Activated naive CD4-positive, alpha-beta T cell treated with anti-CD3 and anti-CD28 coated beads, Interleukin-2, amount 50 U/mL, for 72 hours (primary cell): Measurements from ENCODE around the gene PRTFDC1. TPM values are rescaled to one million over a fixed set of nuclear protein-coding genes. Genes with fewer than 3 reads are reported as not detected.

ENCODE experiments used
- ATAC-seq, 2 donors: fragments of 150-1000 bp; cut with Tn5 transposase; 2 replicates each; pipeline ENCODE4 v1.10.0; 2021; ENCODE audit warnings: mild to moderate bottlenecking in 2 of 2, moderate library complexity in 2 of 2
- DNase-seq, 2 donors: peaks; one replicate each; pipeline ENCODE4 v3.0.0; 2021 to 2022; ENCODE audit warnings: low spot score in 2 of 2
- H3K27ac Mint-ChIP-seq, 2 donors: one replicate each; pipeline ENCODE4 v1.8.0; 2022; ENCODE audit warnings: mild to moderate bottlenecking in 2 of 2, mixed read lengths in 2 of 2
- H3K36me3 Mint-ChIP-seq, 2 donors: one replicate each; pipeline ENCODE4 v1.8.0; 2022; ENCODE audit warnings: mixed read lengths in 2 of 2
- H3K9me3 Mint-ChIP-seq, 2 donors: one replicate each; pipeline ENCODE4 v1.8.0; 2022; ENCODE audit warnings: mixed read lengths in 2 of 2
- total RNA-seq, 2 donors: library from RNA; stranded (reverse); gene quantifications; one replicate each; pipeline ENCODE4 v1.2.3, GENCODE V29; 2022

Gene PRTFDC1
- total RNA-seq, 2 donors from 2014 or later: 0.70 to 1.1 TPM

DNA sequence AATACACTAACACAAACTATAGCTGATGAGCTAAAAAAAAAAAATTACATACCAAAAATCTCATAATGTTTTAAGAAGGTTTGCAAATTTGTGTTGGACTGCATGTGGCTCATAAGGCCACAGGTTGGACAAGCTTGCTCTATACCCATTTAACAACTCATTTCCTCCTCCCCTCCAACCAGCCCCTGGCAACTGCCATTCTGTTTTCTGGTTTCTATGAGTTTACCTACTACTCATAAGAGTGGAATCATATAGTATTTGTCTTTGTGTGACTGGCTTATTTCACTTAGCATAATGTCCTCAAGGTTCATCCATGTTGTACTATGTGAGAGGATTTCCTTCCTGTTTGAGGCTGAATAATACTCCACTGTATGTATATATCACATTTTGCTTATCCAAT, 128.3 kb downstream of the PRTFDC1 start:
- no peak overlapping the region for H3K27ac Mint-ChIP-seq
- peak; percentile 63 to 76 for ATAC-seq
- peaks cover 0 to 4% of the 10 kb centered on the region in 2 donors for H3K9me3 Mint-ChIP-seq
- H3K36me3 Mint-ChIP-seq: no peaks in the 10 kb centered on the region
- no peak for DNase-seq

DNA sequence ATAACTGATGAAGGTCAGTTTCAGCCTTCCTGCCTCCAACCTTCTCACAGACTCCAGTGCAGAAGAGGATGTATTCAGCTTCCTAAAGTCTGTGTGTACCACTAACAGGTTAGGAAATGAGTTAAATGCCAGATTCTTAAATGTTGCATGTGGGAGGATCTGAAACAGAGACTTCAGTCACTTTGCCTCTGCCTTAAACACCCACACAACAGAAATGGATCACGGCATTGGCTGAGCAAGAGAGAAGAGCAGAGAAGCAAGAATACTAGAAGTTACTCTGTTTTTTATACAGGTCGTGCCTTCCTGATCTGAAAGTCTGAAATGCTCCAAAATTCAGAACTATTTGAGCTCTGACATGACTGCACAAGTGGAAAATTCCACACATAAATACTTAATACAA, 129.8 kb downstream of the PRTFDC1 start:
- Mint-ChIP-seq H3K27ac (no peak overlapping the region), H3K36me3 (peaks cover 0 to under 1% of the 10 kb centered on the region in 2 donors), H3K9me3 (no peaks in the 10 kb centered on the region)
- DNase-seq (no peak), ATAC-seq (peak; percentile 74 to 75)

GRCh38 chr10:24821986-24822385, 130.4 kb downstream of the PRTFDC1 start:
- Mint-ChIP-seq H3K27ac (no peak overlapping the region), H3K36me3 (peaks cover 0 to 5% of the 10 kb centered on the region in 2 donors), H3K9me3 (no peaks in the 10 kb centered on the region)
- ATAC-seq: peak; percentile 70 to 81
- DNase-seq: no peak

- H3K27ac Mint-ChIP-seq: no peak overlapping the region
- H3K36me3 Mint-ChIP-seq: peaks cover 0 to 5% of the 10 kb centered on the region in 2 donors
- DNase-seq: no peak
- no peaks in the 10 kb centered on the region for H3K9me3 Mint-ChIP-seq
- no peak for ATAC-seq
Measured at GRCh38 chr10:24816868-24817396, 135.5 kb downstream of the PRTFDC1 start.

- Mint-ChIP-seq H3K36me3 (peaks cover 0 to 5% of the 10 kb centered on the region in 2 donors), H3K27ac (no peak overlapping the region), H3K9me3 (no peaks in the 10 kb centered on the region)
- DNase-seq (no peak), ATAC-seq (peak; percentile 60 to 82)
Measured at GRCh38 chr10:24814568-24815313, 137.7 kb downstream of the PRTFDC1 start.

GRCh38 chr10:24813856-24814255, 138.6 kb downstream of the PRTFDC1 start:
- no peak for ATAC-seq
- H3K27ac Mint-ChIP-seq: no peak overlapping the region
- H3K9me3 Mint-ChIP-seq: no peaks in the 10 kb centered on the region
- H3K36me3 Mint-ChIP-seq: peaks cover 0 to 5% of the 10 kb centered on the region in 2 donors
- no peak for DNase-seq

- Mint-ChIP-seq H3K36me3 (no peaks in the 10 kb centered on the region), H3K9me3 (no peaks in the 10 kb centered on the region), H3K27ac (no peak overlapping the region)
- ATAC-seq: no peak
- DNase-seq: no peak
Measured at GRCh38 chr10:24806262-24806661, 146.1 kb downstream of the PRTFDC1 start.

DNA sequence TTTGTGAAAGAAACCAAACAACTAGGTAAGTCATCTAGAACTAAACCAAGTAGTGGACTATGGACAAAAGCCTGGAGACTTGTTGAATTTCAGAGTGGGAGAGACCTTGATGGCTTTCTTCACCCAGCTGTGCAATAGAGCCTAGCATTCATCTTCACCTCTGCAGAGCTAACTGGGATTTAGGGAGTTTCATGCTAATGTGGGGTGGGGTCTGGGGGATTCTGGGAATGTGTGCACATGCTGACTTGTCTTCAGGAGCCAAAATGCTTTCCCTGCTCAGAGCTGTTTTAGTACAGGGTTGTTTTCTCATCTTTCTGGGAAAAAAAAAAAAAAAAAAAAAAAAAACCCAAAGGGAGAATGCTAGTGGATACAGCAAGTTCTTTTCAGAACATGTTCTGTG, 147.4 kb downstream of the PRTFDC1 start:
- no peaks in the 10 kb centered on the region for H3K36me3 Mint-ChIP-seq
- no peak for ATAC-seq
- H3K9me3 Mint-ChIP-seq: no peaks in the 10 kb centered on the region
- no peak overlapping the region for H3K27ac Mint-ChIP-seq
- no peak for DNase-seq

GRCh38 chr10:24804392-24804791, 148.0 kb downstream of the PRTFDC1 start:
- Mint-ChIP-seq H3K36me3 (no peaks in the 10 kb centered on the region), H3K27ac (no peak overlapping the region), H3K9me3 (no peaks in the 10 kb centered on the region)
- DNase-seq (no peak), ATAC-seq (no peak)

DNA sequence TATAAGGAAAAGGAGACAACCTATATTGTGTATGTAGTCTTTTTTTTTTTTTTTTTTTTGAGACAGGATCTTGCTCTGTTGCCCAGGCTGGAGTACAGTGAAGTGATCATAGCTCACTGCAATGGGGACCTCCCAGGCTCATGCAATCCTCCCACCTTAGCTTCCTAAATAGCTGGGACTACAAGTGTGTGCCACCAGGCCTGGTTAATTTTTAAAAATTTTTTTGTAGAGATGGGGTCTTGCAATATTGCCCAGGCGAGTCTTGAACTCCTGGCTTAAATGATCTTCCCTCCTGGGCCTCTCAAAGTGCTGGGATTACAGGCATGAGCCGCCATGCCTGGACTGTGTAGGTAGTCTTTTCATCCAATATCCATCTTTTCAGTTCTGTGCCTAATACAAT, 150.0 kb downstream of the PRTFDC1 start:
- DNase-seq (no peak), ATAC-seq (no peak)
- H3K27ac Mint-ChIP-seq: no peak overlapping the region
- H3K36me3 Mint-ChIP-seq: no peaks in the 10 kb centered on the region
- no peaks in the 10 kb centered on the region for H3K9me3 Mint-ChIP-seq

DNA sequence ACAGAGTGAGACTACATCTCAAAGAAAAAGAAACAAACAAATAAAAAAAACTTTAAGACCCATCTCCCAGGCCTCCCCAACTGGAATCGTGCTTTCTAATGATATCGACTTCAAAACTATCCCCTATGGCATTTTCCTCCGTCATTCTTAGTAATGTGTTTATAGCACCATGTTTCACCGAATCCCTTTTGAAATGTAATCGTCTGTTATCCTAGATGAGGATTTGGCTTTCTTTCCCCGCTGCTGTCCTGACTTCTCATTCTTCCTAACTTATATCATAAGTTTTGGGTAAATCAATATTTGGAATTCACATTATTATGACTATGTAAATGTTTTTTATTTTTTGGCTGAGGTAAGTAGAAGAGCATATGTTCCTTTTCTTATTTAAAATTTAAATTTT, 151.5 kb downstream of the PRTFDC1 start:
- no peaks in the 10 kb centered on the region for H3K9me3 Mint-ChIP-seq
- no peak for ATAC-seq
- no peak for DNase-seq
- no peaks in the 10 kb centered on the region for H3K36me3 Mint-ChIP-seq
- H3K27ac Mint-ChIP-seq: no peak overlapping the region

Other genes with a start within 250 kb of the PRTFDC1 start
- 10 to 100 TPM; 18.4 to 27.2 TPM for gene ARHGAP21, start 228.7 kb downstream of the PRTFDC1 start, total RNA-seq
- gene ENKUR, start 63.6 kb upstream of the PRTFDC1 start, total RNA-seq: under 1 TPM in 1 of 2 donors, not detected in 1; 0.08 TPM
- gene THNSL1, start 64.0 kb upstream of the PRTFDC1 start, total RNA-seq: 1 to 10 TPM; 3.7 to 6.7 TPM
- gene GPR158, start 222.4 kb upstream of the PRTFDC1 start, total RNA-seq: not detected